CD4-positive, alpha-beta memory T cell (primary cell): ENCODE results near the gene ZNF70. TPM values are rescaled to one million over a fixed set of nuclear protein-coding genes. Genes with fewer than 3 reads are reported as not detected.

Source experiments
- CTCF ChIA-PET: fragments of 350-600 bp; sonication (Branson Sonifier 250); formaldehyde crosslinking; loops from one replicate; lab custom pipeline; 2021; ENCODE audit warnings: inconsistent platforms; ENCODE audit not compliant: partially characterized antibody; lab: Charles Lee
- POLR2A ChIA-PET: fragments of 350-600 bp; sonication (Branson Sonifier 250); formaldehyde crosslinking; loops from one replicate; lab custom pipeline; 2021; ENCODE audit not compliant: partially characterized antibody; lab: Charles Lee
- DNase-seq, 5 donors: peaks; one replicate each; pipeline versions ENCODE4 v3.0.0 to v3.0.0-alpha.2; 2020 to 2022; ENCODE audit warnings: mixed read lengths in 1 of 5
- H3K27ac ChIP-seq: one replicate; pipeline ENCODE4 v1.7.0; 2013; ENCODE audit warnings: low read depth, low read length
- H3K27me3 ChIP-seq: 2 replicates; pipeline ENCODE4 v1.7.0; 2013; ENCODE audit warnings: mild to moderate bottlenecking, low read length, moderate library complexity; ENCODE audit not compliant: insufficient read depth
- H3K36me3 ChIP-seq: 2 replicates; pipeline ENCODE4 v1.7.0; 2013; ENCODE audit warnings: mild to moderate bottlenecking, low read length, moderate library complexity; ENCODE audit not compliant: insufficient read depth
- H3K4me1 ChIP-seq: 2 replicates; pipeline ENCODE4 v1.7.0; 2013; ENCODE audit warnings: mild to moderate bottlenecking, low read length, moderate library complexity; ENCODE audit not compliant: insufficient read depth
- H3K4me3 ChIP-seq, 2 donors: one replicate each; pipeline ENCODE4 v1.7.0; 2013; ENCODE audit warnings: low read length in 2 of 2, mild to moderate bottlenecking in 1 of 2
- H3K9me3 ChIP-seq, 2 donors: one replicate each; pipeline ENCODE4 v1.7.0; 2013; ENCODE audit warnings: low read length in 2 of 2, control low read depth in 1 of 2; ENCODE audit not compliant: control insufficient read depth in 1 of 2
- H3K27ac Mint-ChIP-seq, 7 donors: one replicate each; pipeline ENCODE4 v1.8.0; 2020 to 2021; ENCODE audit warnings: mixed read lengths in 7 of 7, mild to moderate bottlenecking in 6 of 7, inconsistent platforms in 3 of 7, moderate library complexity in 3 of 7
- H3K27me3 Mint-ChIP-seq, 2 donors: one replicate each; pipeline ENCODE4 v1.8.0; 2020 to 2021; ENCODE audit warnings: mixed read lengths in 2 of 2
- H3K36me3 Mint-ChIP-seq, 2 donors: one replicate each; pipeline ENCODE4 v1.8.0; 2020 to 2021; ENCODE audit warnings: mixed read lengths in 2 of 2, inconsistent platforms in 1 of 2, mild to moderate bottlenecking in 1 of 2
- H3K4me1 Mint-ChIP-seq, 4 donors: one replicate each; pipeline ENCODE4 v1.8.0; 2020 to 2021; ENCODE audit warnings: mixed read lengths in 4 of 4, mild to moderate bottlenecking in 1 of 4
- H3K4me3 Mint-ChIP-seq, 8 donors: one replicate each; pipeline ENCODE4 v1.8.0; 2020 to 2021; ENCODE audit warnings: mixed read lengths in 8 of 8, mild to moderate bottlenecking in 7 of 8, moderate library complexity in 6 of 8, inconsistent platforms in 3 of 8
- H3K9me3 Mint-ChIP-seq, 8 donors: one replicate each; pipeline ENCODE4 v1.8.0; 2020 to 2021; ENCODE audit warnings: mixed read lengths in 8 of 8, mild to moderate bottlenecking in 5 of 8, inconsistent platforms in 3 of 8, moderate library complexity in 1 of 8
- intact Hi-C: fragments of 100-400 bp; cut with micrococcal nuclease; formaldehyde crosslinking; loops from one replicate; pipeline ENCODE4 v1.15.1; 2023
- polyA plus RNA-seq, 2 donors: library from polyadenylated mRNA; unstranded; fragments of 300-500 nt; fragmentation: Illumina TruSeq; gene quantifications; one replicate each; pipeline ENCODE4 v1.2.3, GENCODE V29; 2021
- total RNA-seq, 2 experiments: library from RNA; stranded (reverse); gene quantifications; one replicate each; pipeline ENCODE4 v1.2.3, GENCODE V29; 2021

Gene ZNF70
- total and polyA plus RNA-seq, 4 experiments from 2014 or later, result 0.37 to 7.4 (median 6.4) TPM; not detected in 1

DNA sequence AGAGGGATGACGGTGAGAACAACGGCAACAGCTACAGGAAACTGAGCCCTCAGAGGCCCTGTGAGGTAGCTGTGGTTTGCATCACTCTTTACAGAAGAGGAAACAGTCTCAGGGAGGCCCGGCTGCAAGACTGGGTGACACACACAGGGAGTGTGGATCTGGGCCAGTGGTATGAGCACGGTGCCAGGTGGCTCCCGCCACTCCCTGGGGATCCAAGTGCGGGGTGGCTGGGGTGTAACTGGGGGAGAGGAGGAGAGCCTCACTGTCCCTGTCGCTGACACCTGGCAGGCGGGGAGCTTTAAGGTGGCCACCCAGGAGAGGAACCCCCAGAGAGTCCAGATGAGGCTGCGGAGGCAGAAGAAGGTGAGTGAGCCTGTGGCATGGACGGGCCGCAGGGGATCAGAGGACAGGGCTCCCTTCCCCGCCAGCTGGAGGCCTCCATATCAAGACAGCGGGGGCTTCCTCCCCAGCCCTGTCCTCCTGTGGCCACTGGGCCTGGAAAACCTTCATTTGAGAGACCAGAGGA is 54.5 kb downstream of the ZNF70 start:
- Mint-ChIP-seq H3K4me1 (peaks cover 27 to 61% (median 44%) of the 10 kb centered on the region in 4 donors), H3K9me3 (peaks cover 0 to 3% (median 0%) of the 10 kb centered on the region in 8 donors), H3K36me3 (peaks cover 50 to 55% of the 10 kb centered on the region in 2 donors), H3K27me3 (no peaks in the 10 kb centered on the region), H3K4me3 (peak overlapping the region; percentile 92 to 99 (median 97)), H3K27ac (peak overlapping the region; percentile 98 to 100 (median 100))
- Histone ChIP-seq H3K4me3 (peak overlapping the region; percentile 58 to 93), H3K9me3 (no peaks in the 10 kb centered on the region), H3K4me1 (peaks cover 43% of the 10 kb centered on the region), H3K36me3 (peaks cover 43% of the 10 kb centered on the region), H3K27ac (peak overlapping the region; percentile 82), H3K27me3 (no peaks in the 10 kb centered on the region)
- CTCF ChIA-PET, result interaction anchor here (0.9 to 2.0 kb wide), 2 partner anchors 21 to 41 kb away, joined by 3 to 8 read pairs; no protein-coding TSS in a partner anchor
- peak; percentile 82 to 90 (median 86) for DNase-seq
- POLR2A ChIA-PET, result interaction anchor here (0.8 to 4.6 kb wide), 19 partner anchors 8 to 458 kb away, joined by 3 to 76 read pairs (median 4); partner anchors contain the start of genes CHCHD10, MIF, SLC2A11 and SMARCB1
- intact Hi-C loops, result loop anchor here (1.0 to 10.0 kb wide), 4 partner anchors 20 to 138 kb away; partner anchors contain the start of genes CHCHD10, DERL3 and ZNF70

DNA sequence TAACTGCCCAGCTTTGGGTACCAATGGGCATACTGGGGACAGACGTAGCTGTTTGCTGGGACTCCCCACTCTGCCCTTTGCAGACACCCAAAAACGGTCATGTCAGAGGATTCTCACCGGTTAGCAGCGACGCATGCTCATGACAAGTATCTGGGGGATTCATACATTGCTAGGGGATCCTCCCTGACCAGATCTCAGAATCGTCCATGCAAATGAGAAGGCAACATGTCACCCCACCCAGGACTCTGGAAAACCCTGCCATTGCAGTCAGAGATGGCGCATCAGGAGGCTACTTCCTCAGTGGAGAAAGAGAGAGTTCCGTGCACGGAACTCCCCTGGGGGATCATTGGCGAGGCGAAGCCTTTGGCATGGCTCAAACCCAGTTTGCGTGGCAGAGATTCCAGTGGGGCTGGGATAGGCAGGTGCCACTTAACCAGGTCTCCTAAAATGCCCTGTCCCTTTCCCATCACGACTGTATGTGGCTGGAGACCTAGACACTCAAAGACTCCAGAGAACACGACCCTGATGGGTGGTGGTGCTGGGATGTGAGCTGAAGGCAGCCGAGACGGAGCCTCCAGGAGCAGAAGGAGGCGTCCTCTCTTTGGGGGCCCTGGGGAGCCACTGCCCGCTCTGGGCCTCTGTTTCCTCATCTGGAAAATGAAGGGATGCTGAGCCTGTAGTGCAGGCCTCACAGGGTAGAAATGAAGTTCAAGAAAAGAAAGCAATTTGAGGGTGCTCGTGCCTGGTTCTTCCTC is 55.2 kb downstream of the ZNF70 start:
- H3K9me3 Mint-ChIP-seq, result peaks cover 0 to 3% (median 0%) of the 10 kb centered on the region in 8 donors
- intact Hi-C loops, result loop anchor here (1.0 to 10.0 kb wide), 4 partner anchors 21 to 139 kb away; partner anchors contain the start of genes CHCHD10, DERL3 and ZNF70
- H3K27me3 Mint-ChIP-seq, result no peaks in the 10 kb centered on the region
- H3K4me1 Mint-ChIP-seq, result peaks cover 26 to 56% (median 42%) of the 10 kb centered on the region in 4 donors
- H3K4me1 ChIP-seq, result peaks cover 43% of the 10 kb centered on the region
- no peaks in the 10 kb centered on the region for H3K27me3 ChIP-seq
- H3K27ac Mint-ChIP-seq, result peak overlapping the region; percentile 98 to 100 (median 100)
- CTCF ChIA-PET, result interaction anchor here (0.9 to 2.0 kb wide), 2 partner anchors 21 to 41 kb away, joined by 3 to 8 read pairs; no protein-coding TSS in a partner anchor
- H3K36me3 Mint-ChIP-seq, result peaks cover 50 to 53% of the 10 kb centered on the region in 2 donors
- H3K27ac ChIP-seq, result peak overlapping the region; percentile 82
- peaks cover 37% of the 10 kb centered on the region for H3K36me3 ChIP-seq
- POLR2A ChIA-PET, result interaction anchor here (0.8 to 4.6 kb wide), 19 partner anchors 9 to 458 kb away, joined by 3 to 76 read pairs (median 4); partner anchors contain the start of genes CHCHD10, MIF, SLC2A11 and SMARCB1
- H3K9me3 ChIP-seq, result no peaks in the 10 kb centered on the region
- no peak for DNase-seq
- peak overlapping the region; percentile 12 to 37 for H3K4me3 ChIP-seq
- peak overlapping the region; percentile 92 to 99 (median 97) for H3K4me3 Mint-ChIP-seq

- no peaks in the 10 kb centered on the region for H3K27me3 ChIP-seq
- intact Hi-C loops, result loop anchor here (5.0 to 10.0 kb wide), 2 partner anchors 72 to 140 kb away; partner anchors contain the start of genes CHCHD10 and DERL3
- no peak for DNase-seq
- H3K36me3 Mint-ChIP-seq, result peaks cover 50 to 53% of the 10 kb centered on the region in 2 donors
- ChIA-PET POLR2A (interaction anchor here (0.9 to 4.6 kb wide), 6 partner anchors 9 to 199 kb away, joined by 3 to 76 read pairs (median 15); partner anchors contain the start of genes MIF and ZNF70), CTCF (interaction anchor here (2.0 kb wide), 1 partner anchor 22 kb away, joined by 8 read pairs; no protein-coding TSS in a partner anchor)
- H3K27ac Mint-ChIP-seq, result peak overlapping the region; percentile 98 to 100 (median 100)
- no peaks in the 10 kb centered on the region for H3K9me3 ChIP-seq
- H3K27me3 Mint-ChIP-seq, result no peaks in the 10 kb centered on the region
- H3K27ac ChIP-seq, result peak overlapping the region; percentile 82
- peaks cover 22 to 54% (median 38%) of the 10 kb centered on the region in 4 donors for H3K4me1 Mint-ChIP-seq
- peaks cover 31% of the 10 kb centered on the region for H3K36me3 ChIP-seq
- peaks cover 43% of the 10 kb centered on the region for H3K4me1 ChIP-seq
- peak overlapping the region in 1 of 2 donors; percentile 37 for H3K4me3 ChIP-seq
- H3K4me3 Mint-ChIP-seq, result peak overlapping the region in 7 of 8 donors; percentile 10 to 99 (median 31)
- peaks cover 0 to 1% (median 0%) of the 10 kb centered on the region in 8 donors for H3K9me3 Mint-ChIP-seq
These were observed 55.8 kb downstream of the ZNF70 start for GRCh38 chr22:23695141-23695540.

GRCh38 chr22:23693979-23694680 is 56.8 kb downstream of the ZNF70 start:
- Histone ChIP-seq H3K36me3 (peaks cover 33% of the 10 kb centered on the region), H3K27ac (peak overlapping the region; percentile 82), H3K4me1 (peaks cover 43% of the 10 kb centered on the region), H3K9me3 (no peaks in the 10 kb centered on the region), H3K27me3 (no peaks in the 10 kb centered on the region), H3K4me3 (no peak overlapping the region)
- ChIA-PET CTCF (interaction anchor here (1.1 to 1.3 kb wide), 2 partner anchors 10 to 103 kb away, joined by 3 read pairs; no protein-coding TSS in a partner anchor), POLR2A (interaction anchor here (0.7 to 4.6 kb wide), 4 partner anchors 11 to 155 kb away, joined by 3 to 76 read pairs (median 3); no protein-coding TSS in a partner anchor)
- intact Hi-C loops, result loop anchor here (10.0 kb wide), 1 partner anchor 141 kb away; the partner anchor contains the start of gene DERL3
- Mint-ChIP-seq H3K27me3 (no peaks in the 10 kb centered on the region), H3K27ac (peak overlapping the region; percentile 98 to 100 (median 100)), H3K36me3 (peaks cover 44% of the 10 kb centered on the region in 2 donors), H3K9me3 (no peaks in the 10 kb centered on the region), H3K4me3 (no peak overlapping the region), H3K4me1 (peaks cover 21 to 54% (median 37%) of the 10 kb centered on the region in 4 donors)
- no peak for DNase-seq

GRCh38 chr22:23692598-23693291 is 58.2 kb downstream of the ZNF70 start:
- ChIA-PET CTCF (interaction anchor here (1.3 kb wide), 1 partner anchor 9 kb away, joined by 3 read pairs; no protein-coding TSS in a partner anchor), POLR2A (interaction anchor here (0.9 to 4.6 kb wide), 2 partner anchors 13 to 24 kb away, joined by 3 to 76 read pairs; no protein-coding TSS in a partner anchor)
- Histone ChIP-seq H3K27ac (no peak overlapping the region), H3K36me3 (peaks cover 21% of the 10 kb centered on the region), H3K4me3 (no peak overlapping the region), H3K9me3 (no peaks in the 10 kb centered on the region), H3K4me1 (peaks cover 34% of the 10 kb centered on the region), H3K27me3 (no peaks in the 10 kb centered on the region)
- Mint-ChIP-seq H3K27ac (peak overlapping the region; percentile 19 to 85 (median 70)), H3K4me1 (peaks cover 20 to 42% (median 32%) of the 10 kb centered on the region in 4 donors), H3K4me3 (peak overlapping the region in 1 of 8 donors; percentile 35), H3K9me3 (no peaks in the 10 kb centered on the region), H3K36me3 (peaks cover 38 to 39% of the 10 kb centered on the region in 2 donors), H3K27me3 (no peaks in the 10 kb centered on the region)
- intact Hi-C loops, result loop anchor here (10.0 kb wide), 1 partner anchor 142 kb away; the partner anchor contains the start of gene DERL3
- no peak for DNase-seq
